K562 (cell line): ENCODE measurements around the gene SMARCB1. TPM values are rescaled to one million over a fixed set of nuclear protein-coding genes. Genes with fewer than 3 reads are reported as not detected.

ENCODE experiments used
- ATAC-seq: fragments of 200-7000 bp; cut with Tn5 transposase; 3 replicates; pipeline ENCODE4 v1.9.1; 2020; ENCODE audit warnings: moderate library complexity
- BruUV-seq: library from RNA; stranded (reverse); fragments of 400-500 nt; replicated peaks from 2 replicates; lab custom pipeline; 2021; lab: Mats Ljungman, UMichigan
- CTCF ChIA-PET: fragments of 300-600 bp; formaldehyde crosslinking; extraction: SDS; loops from one replicate; lab custom pipeline; 2021; ENCODE audit warnings: low intra/inter-chr PET ratio; lab: Yijun Ruan, JAX
- POLR2A ChIA-PET: fragments of 300-600, 350-650 bp; sonication (Branson Sonifier 250); formaldehyde crosslinking; extraction: SDS; loops from one replicate; lab custom pipeline; 2021; ENCODE audit warnings: antibody characterized with exemption, inconsistent platforms; lab: Yijun Ruan, JAX
- DNase-seq, 4 experiments: peaks; one replicate each; pipeline versions ENCODE4 v3.0.0 to v3.0.0-alpha.2; 2011 to 2018; ENCODE audit warnings: low spot score in 3 of 4, mixed read lengths in 3 of 4; ENCODE audit errors: extremely low read depth in 1 of 4
- FAIRE-seq: peaks from 2 replicates; lab custom pipeline; 2011; peaks lifted over from hg19 to GRCh38; lab: Jason Lieb, UNC
- H2AFZ ChIP-seq: 2 replicates; pipeline ENCODE4 v1.6.0; 2011; ENCODE audit warnings: low read depth, low read length, control low read depth, inconsistent platforms
- H3K27ac ChIP-seq: fragments of 200-600 bp; 3 replicates; pipeline ENCODE4 v1.8.0; 2011; ENCODE audit warnings: low read depth, mild to moderate bottlenecking, control low read depth, inconsistent platforms, low read length, moderate library complexity, mixed read lengths; ENCODE audit errors: extremely low read depth
- H3K27me3 ChIP-seq, 2 experiments: fragments of 300-600 bp in 1 of 2; 2 replicates in 1 of 2; 3 replicates in 1 of 2; pipeline versions ENCODE4 v1.6.0 to v1.8.0; 2011; ENCODE audit warnings: inconsistent platforms in 2 of 2, low read length in 2 of 2, mild to moderate bottlenecking in 1 of 2, mixed read lengths in 1 of 2, moderate library complexity in 1 of 2; ENCODE audit not compliant: control insufficient read depth in 2 of 2, insufficient read depth in 2 of 2
- H3K36me3 ChIP-seq: fragments of 300-600 bp; 3 replicates; pipeline ENCODE4 v1.8.0; 2011; ENCODE audit warnings: mild to moderate bottlenecking, low read length, inconsistent platforms; ENCODE audit not compliant: control insufficient read depth, insufficient read depth
- H3K4me1 ChIP-seq, 2 experiments: fragments of 200-600 bp in 1 of 2; replicated peaks in 1 of 2; 2 replicates in 1 of 2; 3 replicates in 1 of 2; pipeline versions ENCODE4 v1.5.1 to v1.8.0; 2011; ENCODE audit warnings: inconsistent platforms in 2 of 2, low read length in 2 of 2, mild to moderate bottlenecking in 1 of 2, mixed read lengths in 1 of 2, moderate library complexity in 1 of 2; ENCODE audit not compliant: control insufficient read depth in 2 of 2, insufficient read depth in 2 of 2
- H3K4me2 ChIP-seq: 2 replicates; pipeline ENCODE4 v1.6.1; 2011; ENCODE audit warnings: low read length, control low read depth, inconsistent platforms, mixed read lengths; ENCODE audit not compliant: insufficient read depth
- H3K4me3 ChIP-seq: fragments of 200-600 bp; sonication (generic), shearing (Covaris generic); 2 replicates; pipeline ENCODE4 v1.5.1; 2016; ENCODE audit warnings: control low read depth, inconsistent platforms
- H3K79me2 ChIP-seq: fragments of 200-600 bp; 3 replicates; pipeline ENCODE4 v1.8.0; 2011; ENCODE audit warnings: low read length, inconsistent platforms; ENCODE audit not compliant: control insufficient read depth, insufficient read depth
- H3K9ac ChIP-seq, 2 experiments: 2 replicates each; pipeline versions ENCODE4 v1.6.0 to v1.6.1; 2011; ENCODE audit warnings: low read depth in 2 of 2, low read length in 2 of 2, control low read depth in 1 of 2, inconsistent platforms in 1 of 2, mild to moderate bottlenecking in 1 of 2, mixed read lengths in 1 of 2; ENCODE audit not compliant: insufficient read depth in 1 of 2
- H3K9me1 ChIP-seq: one replicate; pipeline ENCODE4 v1.6.0; 2011; ENCODE audit warnings: inconsistent platforms, mild to moderate bottlenecking, low read length, moderate library complexity; ENCODE audit not compliant: control insufficient read depth, insufficient read depth
- H3K9me3 ChIP-seq: replicated peaks from 2 replicates; pipeline ENCODE4 v1.5.1; 2011; ENCODE audit warnings: low read depth, low read length, inconsistent platforms; ENCODE audit not compliant: control insufficient read depth, insufficient read depth
- H4K20me1 ChIP-seq: replicated peaks from 2 replicates; pipeline ENCODE4 v1.6.1; 2011; ENCODE audit warnings: low read length, inconsistent platforms, mixed read lengths; ENCODE audit not compliant: control insufficient read depth, insufficient read depth
- EGR1 ChIP-seq: fragments of 450-650 bp; conservative IDR thresholded peaks from 2 replicates; pipeline ENCODE4 v1.6.1; 2017; ENCODE audit warnings: mild to moderate bottlenecking
- PML ChIP-seq: IDR thresholded peaks from 2 replicates; pipeline ENCODE4 v1.6.1; 2012; ENCODE audit warnings: low read length, inconsistent platforms
- RAD51 ChIP-seq: fragments of 450-650 bp; IDR thresholded peaks from 2 replicates; pipeline ENCODE4 v1.7.1; 2016; ENCODE audit warnings: low read depth, mild to moderate bottlenecking, borderline replicate concordance
- RBM39 ChIP-seq: fragments of 200-400 bp; formaldehyde crosslinking; optimal IDR thresholded peaks from 2 replicates; pipeline ENCODE3; 2018; ENCODE audit warnings: low read depth, low read length
- ZNF589 ChIP-seq: fragments of 200-800 bp; sonication (Bioruptor generic); IDR thresholded peaks from 2 replicates; pipeline ENCODE4 v1.6.1; 2016; ENCODE audit warnings: low read depth, missing genetic modification characterization, missing compliant biosample characterization
- ZSCAN29 ChIP-seq: fragments of 450-650 bp; IDR thresholded peaks from 2 replicates; pipeline ENCODE4 v1.6.1; 2017
- WGBS: fragments of 100-300 bp; shearing (Covaris generic); methylation state at CpG from one replicate; pipeline ENCODE4 v1.1.6; 2016; ENCODE audit warnings: low coverage, mixed read lengths; ENCODE audit not compliant: insufficient coverage; ENCODE audit errors: missing lambda C conversion rate; 5-methylcytosine and 5-hydroxymethylcytosine counted together
- in situ Hi-C: fragments of 300-500 bp; cut with MboI; formaldehyde crosslinking; loops from 4 replicates; pipeline ENCODE4 v1.15.0; 2018; ENCODE audit warnings: inconsistent platforms, mixed read lengths
- intact Hi-C: fragments of 100-400 bp; cut with micrococcal nuclease; formaldehyde crosslinking; loops from 2 replicates; pipeline ENCODE4 v1.14.2; 2022
- polyA plus RNA-seq, 8 experiments: library from polyadenylated mRNA; depleted of rRNA in 4 of 8; stranded (reverse) in 5 of 8; unstranded in 3 of 8; fragments of >200 nt; fragmentation: Nextera tagmentation in 2 of 8; fragmentation: Illumina TruSeq in 1 of 8; extraction: Ambion mirVana in 2 of 8; extraction: Trizol in 1 of 8; gene quantifications; 2 replicates each; pipeline versions ENCODE4 v1.2.1 to v1.2.3, GENCODE V29; 2011 to 2014; ENCODE audit warnings: inconsistent platforms in 1 of 8, missing spikeins in 1 of 8
- total RNA-seq, 7 experiments: library from RNA; depleted of rRNA in 6 of 7; stranded (reverse); fragments of >200 nt in 6 of 7; fragmentation: Illumina TruSeq in 2 of 7; extraction: Trizol in 2 of 7; gene quantifications; 2 replicates each; pipeline versions ENCODE4 v1.2.1 to v1.2.3, GENCODE V29; 2011 to 2021; ENCODE audit warnings: low replicate concordance in 1 of 7
- TF ChIP-seq, protein P1 (sequence below): sonication (generic); formaldehyde crosslinking; IDR thresholded peaks from 2 replicates; pipeline ENCODE4 v1.8.0; 2022; ENCODE audit warnings: missing genetic modification reagents, mild to moderate bottlenecking, borderline replicate concordance

Gene SMARCB1
- total and polyA plus RNA-seq, 9 of the 15 experiments (the other 6 are each of a cell fraction or from before 2014, with no cell fraction given) = 1.2 to 113 (median 65.4) TPM

DNA sequence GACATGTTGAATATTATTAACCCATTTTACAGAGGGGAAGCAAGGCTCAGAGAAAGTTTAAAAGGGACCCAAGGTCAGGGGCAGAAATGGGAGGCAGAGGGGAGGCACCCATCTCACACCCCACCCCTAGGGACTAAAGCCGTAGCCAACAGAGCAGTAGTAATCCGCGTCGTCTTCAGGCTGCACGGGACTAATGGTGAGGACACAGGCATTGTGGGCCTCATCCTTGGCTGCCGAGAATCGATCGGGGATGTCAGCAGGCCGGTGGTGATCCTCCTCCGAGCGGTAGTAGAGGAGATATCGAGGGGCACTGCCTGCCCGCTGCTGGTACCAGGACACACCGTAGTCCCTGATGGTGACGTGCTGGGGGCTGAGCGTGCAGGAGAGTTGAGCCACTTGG is 34.0 kb upstream of the SMARCB1 start:
- H3K9ac ChIP-seq = no peak overlapping the region
- H3K27ac ChIP-seq = no peak overlapping the region
- 94% methylated on average over 10 of the region's 16 CpGs for WGBS
- no peaks in the 10 kb centered on the region for H4K20me1 ChIP-seq
- in situ Hi-C loops (no loop called here), intact Hi-C loops (no loop called here)
- DNase-seq = no peak
- H3K4me1 ChIP-seq = peaks cover 11 to 28% of the 10 kb centered on the region in 2 experiments
- no peak for ATAC-seq
- no peak for FAIRE-seq
- H3K9me1 ChIP-seq = peaks cover 3% of the 10 kb centered on the region
- peaks cover 14% of the 10 kb centered on the region; the same call in 2 of the 3 replicates for H3K79me2 ChIP-seq
- H3K36me3 ChIP-seq = no peaks in the 10 kb centered on the region
- ChIA-PET POLR2A (interaction anchor here (0.8 to 1.0 kb wide), 3 partner anchors 10 to 24 kb away, joined by 3 to 4 read pairs (median 3); partner anchors contain the start of genes C22orf15 and CHCHD10), CTCF (no interaction called here)
- BruUV-seq = no TSS peak
- TF ChIP-seq ZSCAN29 = no peak
- TF ChIP-seq ZNF589 (CRISPR knock-in tag) = no peak
- TF ChIP-seq RBM39 = no peak
- TF ChIP-seq PML = no peak
- TF ChIP-seq RAD51 = no peak
- TF ChIP-seq, all 486 proteins: peak for 0
- H3K27me3 ChIP-seq = no peaks in the 10 kb centered on the region
- H3K4me3 ChIP-seq = no peak overlapping the region
- H3K4me2 ChIP-seq = no peak overlapping the region
- no peak overlapping the region for H2AFZ ChIP-seq
- H3K9me3 ChIP-seq = no peaks in the 10 kb centered on the region

DNA sequence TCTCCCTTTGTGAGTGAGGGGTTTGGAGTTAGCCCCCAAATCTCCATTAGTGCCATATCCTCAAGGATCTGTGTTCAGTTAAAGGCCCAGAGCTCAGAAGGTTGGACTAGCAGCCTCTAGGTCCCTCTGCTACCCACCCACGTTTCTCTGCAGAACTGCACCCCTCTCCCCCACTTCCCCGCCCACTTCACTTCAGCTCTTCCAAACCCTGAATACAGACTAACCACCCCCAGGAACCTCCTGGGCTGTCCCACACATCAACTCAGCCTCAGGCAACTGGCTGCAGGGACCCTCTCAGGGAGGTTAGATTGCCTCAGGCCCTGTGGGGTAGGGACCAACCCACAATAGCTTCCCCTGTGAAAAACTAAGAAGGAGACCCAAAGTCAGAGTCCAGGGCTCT is 33.4 kb upstream of the SMARCB1 start:
- FAIRE-seq (no peak), DNase-seq (no peak), ATAC-seq (no peak)
- Histone ChIP-seq H2AFZ (no peak overlapping the region), H3K79me2 (peaks cover 14% of the 10 kb centered on the region; the same call in 2 of the 3 replicates), H3K9ac (no peak overlapping the region), H3K27ac (no peak overlapping the region), H3K9me3 (no peaks in the 10 kb centered on the region), H3K9me1 (peaks cover 3% of the 10 kb centered on the region), H3K4me2 (no peak overlapping the region), H3K36me3 (no peaks in the 10 kb centered on the region), H3K4me3 (no peak overlapping the region), H3K4me1 (peaks cover 11 to 28% of the 10 kb centered on the region in 2 experiments), H4K20me1 (no peaks in the 10 kb centered on the region), H3K27me3 (no peaks in the 10 kb centered on the region)
- WGBS = 100% methylated on average over 1 of the region's 2 CpGs
- BruUV-seq = no TSS peak
- TF ChIP-seq EGR1 = 0 out of 2 replicates have a peak, but pooled peaks have one; percentile 11
- TF ChIP-seq, protein P1, sequence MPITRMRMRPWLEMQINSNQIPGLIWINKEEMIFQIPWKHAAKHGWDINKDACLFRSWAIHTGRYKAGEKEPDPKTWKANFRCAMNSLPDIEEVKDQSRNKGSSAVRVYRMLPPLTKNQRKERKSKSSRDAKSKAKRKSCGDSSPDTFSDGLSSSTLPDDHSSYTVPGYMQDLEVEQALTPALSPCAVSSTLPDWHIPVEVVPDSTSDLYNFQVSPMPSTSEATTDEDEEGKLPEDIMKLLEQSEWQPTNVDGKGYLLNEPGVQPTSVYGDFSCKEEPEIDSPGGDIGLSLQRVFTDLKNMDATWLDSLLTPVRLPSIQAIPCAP (CRISPR knock-in tag) = no peak
- POLR2A ChIA-PET = interaction anchor here (0.8 to 1.0 kb wide), 3 partner anchors 9 to 23 kb away, joined by 3 to 4 read pairs (median 3); partner anchors contain the start of genes C22orf15 and CHCHD10
- CTCF ChIA-PET = no interaction called here
- in situ Hi-C loops = no loop called here
- intact Hi-C loops = no loop called here
